ENCODE results near the gene ALDOC. TPM values are rescaled to one million over a fixed set of nuclear protein-coding genes. Genes with fewer than 3 reads are reported as not detected.

The ALDOC gene
- polyA plus RNA-seq, 1 of the 3 experiments (the other 2 are of a cell fraction): 10.3 TPM

DNA sequence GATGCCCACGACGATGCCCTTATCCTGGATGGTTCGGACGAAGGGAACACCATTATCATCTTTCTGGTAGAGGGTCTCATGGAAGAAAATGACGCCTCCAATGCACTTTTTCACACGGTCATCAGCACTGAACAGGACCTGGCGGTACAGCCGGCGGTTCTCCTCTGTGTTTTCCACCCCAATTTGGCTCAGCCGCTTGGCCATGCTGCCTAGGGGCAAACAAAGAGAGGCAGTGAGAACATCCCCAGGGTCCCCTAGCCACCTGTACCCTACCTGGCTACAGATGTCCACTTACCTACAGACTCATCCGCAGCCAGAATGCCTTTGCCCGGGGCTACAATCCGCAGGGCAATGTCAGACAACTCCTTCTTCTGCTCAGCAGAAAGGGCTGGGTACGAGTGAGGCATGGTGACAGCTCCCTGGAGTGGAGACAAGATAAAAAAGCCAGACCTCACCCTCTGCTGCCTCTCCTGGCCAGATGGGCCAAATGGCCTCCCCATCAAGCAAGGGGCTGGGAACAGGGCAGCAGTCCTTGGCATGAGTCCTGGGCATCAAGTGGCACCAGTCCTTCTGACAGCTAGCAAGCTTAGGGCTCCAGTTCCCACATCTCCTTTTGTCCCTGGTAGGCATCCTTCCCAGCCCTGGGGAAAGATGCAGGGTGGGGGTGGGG lies 1.4 kb downstream of the ALDOC start (continued):
- TF ChIP-seq, protein P1, sequence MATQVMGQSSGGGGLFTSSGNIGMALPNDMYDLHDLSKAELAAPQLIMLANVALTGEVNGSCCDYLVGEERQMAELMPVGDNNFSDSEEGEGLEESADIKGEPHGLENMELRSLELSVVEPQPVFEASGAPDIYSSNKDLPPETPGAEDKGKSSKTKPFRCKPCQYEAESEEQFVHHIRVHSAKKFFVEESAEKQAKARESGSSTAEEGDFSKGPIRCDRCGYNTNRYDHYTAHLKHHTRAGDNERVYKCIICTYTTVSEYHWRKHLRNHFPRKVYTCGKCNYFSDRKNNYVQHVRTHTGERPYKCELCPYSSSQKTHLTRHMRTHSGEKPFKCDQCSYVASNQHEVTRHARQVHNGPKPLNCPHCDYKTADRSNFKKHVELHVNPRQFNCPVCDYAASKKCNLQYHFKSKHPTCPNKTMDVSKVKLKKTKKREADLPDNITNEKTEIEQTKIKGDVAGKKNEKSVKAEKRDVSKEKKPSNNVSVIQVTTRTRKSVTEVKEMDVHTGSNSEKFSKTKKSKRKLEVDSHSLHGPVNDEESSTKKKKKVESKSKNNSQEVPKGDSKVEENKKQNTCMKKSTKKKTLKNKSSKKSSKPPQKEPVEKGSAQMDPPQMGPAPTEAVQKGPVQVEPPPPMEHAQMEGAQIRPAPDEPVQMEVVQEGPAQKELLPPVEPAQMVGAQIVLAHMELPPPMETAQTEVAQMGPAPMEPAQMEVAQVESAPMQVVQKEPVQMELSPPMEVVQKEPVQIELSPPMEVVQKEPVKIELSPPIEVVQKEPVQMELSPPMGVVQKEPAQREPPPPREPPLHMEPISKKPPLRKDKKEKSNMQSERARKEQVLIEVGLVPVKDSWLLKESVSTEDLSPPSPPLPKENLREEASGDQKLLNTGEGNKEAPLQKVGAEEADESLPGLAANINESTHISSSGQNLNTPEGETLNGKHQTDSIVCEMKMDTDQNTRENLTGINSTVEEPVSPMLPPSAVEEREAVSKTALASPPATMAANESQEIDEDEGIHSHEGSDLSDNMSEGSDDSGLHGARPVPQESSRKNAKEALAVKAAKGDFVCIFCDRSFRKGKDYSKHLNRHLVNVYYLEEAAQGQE (IDR thresholded peaks at IDR 0.05; ENCODE audit: low read depth, low read length): no peak
- TF ChIP-seq TAF1 (IDR thresholded peaks at IDR 0.05; ENCODE audit: borderline replicate concordance, low read depth, low read length) (no peak), YY1 (IDR thresholded peaks at IDR 0.05; ENCODE audit: low read depth) (no peak), RAD21 (IDR thresholded peaks at IDR 0.05; ENCODE audit: low read length) (peak; percentile 48), MXI1 (IDR thresholded peaks at IDR 0.05; ENCODE audit: low read depth, low read length) (peak; percentile 88), SMC3 (IDR thresholded peaks at IDR 0.05; ENCODE audit: low read depth, low read length) (no peak), TCF12 (IDR thresholded peaks at IDR 0.05) (no peak), GATA2 (CRISPR knock-in tag; IDR thresholded peaks at IDR 0.05) (peak; percentile 64), JUND (IDR thresholded peaks at IDR 0.05) (no peak), RCOR1 (IDR thresholded peaks at IDR 0.05; ENCODE audit: low read length) (no peak)

- Histone ChIP-seq H2AFZ (ENCODE audit: low read depth) (no peak overlapping the region), H3K9ac (no peak overlapping the region), H4K20me1 (ENCODE audit: insufficient read depth) (no peaks in the 10 kb centered on the region), H3K4me2 (no peak overlapping the region), H3K4me3 (ENCODE audit: low read depth in 2 of 2, low read length in 1 of 2) (no peak overlapping the region), H3K79me2 (ENCODE audit: insufficient read depth) (peaks cover 15% of the 10 kb centered on the region), H3K36me3 (replicated peaks in 1 of 2; ENCODE audit: control insufficient read depth in 1 of 2, insufficient read depth in 2 of 2, low read length in 1 of 2) (peaks cover 12 to 24% of the 10 kb centered on the region in 2 experiments), H3F3A (replicated peaks; ENCODE audit: insufficient read depth) (peaks cover 13% of the 10 kb centered on the region), H3K9me3 (no peaks in the 10 kb centered on the region), H3K4me1 (ENCODE audit: control insufficient read depth in 1 of 2, insufficient read depth in 2 of 2, low read depth in 1 of 2, low read length in 1 of 2) (peaks cover 4 to 38% of the 10 kb centered on the region in 2 experiments; a peak in 3 of 4 replicates), H3K27ac (ENCODE audit: low read depth in 2 of 2, low read length in 1 of 2) (peak overlapping the region in 1 of 2 experiments; percentile 67; a peak in 1 of 4 replicates), H3K27me3 (ENCODE audit: insufficient read depth) (no peaks in the 10 kb centered on the region), H3K9me2 (no peaks in the 10 kb centered on the region)
- no peak for DNase-seq
- ChIA-PET CTCF (interaction anchor here (0.7 to 1.7 kb wide), 6 partner anchors 15 to 79 kb away, joined by 3 to 4 read pairs (median 3); no protein-coding TSS in a partner anchor), POLR2A (interaction anchor here (1.6 kb wide), 1 partner anchor 169 kb away, joined by 3 read pairs; no protein-coding TSS in a partner anchor)
- TF ChIP-seq MEF2A (IDR thresholded peaks at IDR 0.05; ENCODE audit: borderline replicate concordance, low read depth) (no peak), SMC3 (IDR thresholded peaks at IDR 0.05; ENCODE audit: low read depth, low read length) (no peak)
- TF ChIP-seq, protein P2, sequence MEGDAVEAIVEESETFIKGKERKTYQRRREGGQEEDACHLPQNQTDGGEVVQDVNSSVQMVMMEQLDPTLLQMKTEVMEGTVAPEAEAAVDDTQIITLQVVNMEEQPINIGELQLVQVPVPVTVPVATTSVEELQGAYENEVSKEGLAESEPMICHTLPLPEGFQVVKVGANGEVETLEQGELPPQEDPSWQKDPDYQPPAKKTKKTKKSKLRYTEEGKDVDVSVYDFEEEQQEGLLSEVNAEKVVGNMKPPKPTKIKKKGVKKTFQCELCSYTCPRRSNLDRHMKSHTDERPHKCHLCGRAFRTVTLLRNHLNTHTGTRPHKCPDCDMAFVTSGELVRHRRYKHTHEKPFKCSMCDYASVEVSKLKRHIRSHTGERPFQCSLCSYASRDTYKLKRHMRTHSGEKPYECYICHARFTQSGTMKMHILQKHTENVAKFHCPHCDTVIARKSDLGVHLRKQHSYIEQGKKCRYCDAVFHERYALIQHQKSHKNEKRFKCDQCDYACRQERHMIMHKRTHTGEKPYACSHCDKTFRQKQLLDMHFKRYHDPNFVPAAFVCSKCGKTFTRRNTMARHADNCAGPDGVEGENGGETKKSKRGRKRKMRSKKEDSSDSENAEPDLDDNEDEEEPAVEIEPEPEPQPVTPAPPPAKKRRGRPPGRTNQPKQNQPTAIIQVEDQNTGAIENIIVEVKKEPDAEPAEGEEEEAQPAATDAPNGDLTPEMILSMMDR (IDR thresholded peaks at IDR 0.05): peak; percentile 18; the same call in 1 of the 2 replicates
- TF ChIP-seq, protein P3, sequence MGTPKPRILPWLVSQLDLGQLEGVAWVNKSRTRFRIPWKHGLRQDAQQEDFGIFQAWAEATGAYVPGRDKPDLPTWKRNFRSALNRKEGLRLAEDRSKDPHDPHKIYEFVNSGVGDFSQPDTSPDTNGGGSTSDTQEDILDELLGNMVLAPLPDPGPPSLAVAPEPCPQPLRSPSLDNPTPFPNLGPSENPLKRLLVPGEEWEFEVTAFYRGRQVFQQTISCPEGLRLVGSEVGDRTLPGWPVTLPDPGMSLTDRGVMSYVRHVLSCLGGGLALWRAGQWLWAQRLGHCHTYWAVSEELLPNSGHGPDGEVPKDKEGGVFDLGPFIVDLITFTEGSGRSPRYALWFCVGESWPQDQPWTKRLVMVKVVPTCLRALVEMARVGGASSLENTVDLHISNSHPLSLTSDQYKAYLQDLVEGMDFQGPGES (IDR thresholded peaks at IDR 0.05; ENCODE audit: low read depth, low read length): no peak
- WGBS (ENCODE audit: low lambda C conversion rate): 88% methylated on average over 4 of the region's 7 CpGs
Observed at GRCh38 chr17:28574526-28574925, 2.2 kb downstream of the ALDOC start.

All from SK-N-SH (cell line).